K562 (cell line): ENCODE measurements around the gene ZNF260. TPM values are rescaled to one million over a fixed set of nuclear protein-coding genes. Genes with fewer than 3 reads are reported as not detected.

ENCODE experiments used
- ATF1 ChIP-seq, 2 experiments: fragments of 450-650 bp in 1 of 2; IDR thresholded peaks; 2 replicates each; pipeline ENCODE4 v1.6.1; 2016; ENCODE audit warnings: missing compliant biosample characterization in 1 of 2, missing genetic modification characterization in 1 of 2
- BCOR ChIP-seq: fragments of 450-650 bp; IDR thresholded peaks from 2 replicates; pipeline ENCODE4 v1.6.1; 2016
- BHLHE40 ChIP-seq: IDR thresholded peaks from 2 replicates; pipeline ENCODE4 v1.6.1; 2011; ENCODE audit warnings: low read length, improper control_type of control experiment
- CBX5 ChIP-seq: IDR thresholded peaks from 2 replicates; pipeline ENCODE4 v1.6.1; 2014; ENCODE audit warnings: low read depth, borderline replicate concordance
- CREB3L1 ChIP-seq: fragments of 450-650 bp; IDR thresholded peaks from 2 replicates; pipeline ENCODE4 v1.6.1; 2014; ENCODE audit warnings: low read depth, mild to moderate bottlenecking, moderate library complexity, borderline replicate concordance
- CSDE1 ChIP-seq, 2 experiments: fragments of 450-650 bp; IDR thresholded peaks; 2 replicates each; pipeline ENCODE4 v1.6.1; 2016; ENCODE audit warnings: mild to moderate bottlenecking in 1 of 2
- E2F3 ChIP-seq: fragments of 250-450 bp; sonication (Bioruptor Pico); IDR thresholded peaks from 2 replicates; pipeline ENCODE4 v1.4.0; 2020; ENCODE audit warnings: mild to moderate bottlenecking
- EP400 ChIP-seq: fragments of 450-650 bp; IDR thresholded peaks from 2 replicates; pipeline ENCODE4 v1.6.1; 2017; ENCODE audit warnings: antibody characterized with exemption, mild to moderate bottlenecking, moderate library complexity
- FOXJ3 ChIP-seq: sonication (generic); formaldehyde crosslinking; IDR thresholded peaks from 2 replicates; pipeline ENCODE4 v1.4.0; 2020; ENCODE audit warnings: mild to moderate bottlenecking, missing genetic modification reagents
- HMBOX1 ChIP-seq: sonication (generic); IDR thresholded peaks from 2 replicates; pipeline ENCODE4 v1.6.1; 2016
- HMGN3 ChIP-seq: IDR thresholded peaks from 2 replicates; pipeline ENCODE4 v1.6.1; 2011; ENCODE audit warnings: borderline replicate concordance, low read depth, mild to moderate bottlenecking, mixed read lengths, low read length; ENCODE audit not compliant: insufficient read length; ENCODE audit errors: extremely low read depth
- HNRNPK ChIP-seq: fragments of 200-400 bp; formaldehyde crosslinking; IDR thresholded peaks from one replicate; pipeline ENCODE4 v1.6.1; 2018; ENCODE audit warnings: mild to moderate bottlenecking, low read depth, low read length; ENCODE audit not compliant: poor library complexity, severe bottlenecking
- HOXB6 ChIP-seq: fragments of 250-450 bp; sonication (Bioruptor Pico); IDR thresholded peaks from 2 replicates; pipeline ENCODE4 v1.5.1; 2022; ENCODE audit warnings: mild to moderate bottlenecking, borderline replicate concordance
- KAT7 ChIP-seq: sonication (generic); formaldehyde crosslinking; IDR thresholded peaks from 2 replicates; pipeline ENCODE4 v1.8.0; 2022; ENCODE audit warnings: missing genetic modification reagents, mild to moderate bottlenecking, borderline replicate concordance
- KDM4B ChIP-seq, 2 experiments: fragments of 450-650 bp in 1 of 2; sonication (generic) in 1 of 2; IDR thresholded peaks; 2 replicates each; pipeline ENCODE4 v1.6.1; 2016 to 2017; ENCODE audit warnings: borderline replicate concordance in 2 of 2, antibody characterized with exemption in 1 of 2, low read depth in 1 of 2, mild to moderate bottlenecking in 1 of 2
- MTA2 ChIP-seq: fragments of 450-650 bp; IDR thresholded peaks from 2 replicates; pipeline ENCODE4 v1.6.1; 2016; ENCODE audit warnings: low read depth
- PCBP2 ChIP-seq: fragments of 200-400 bp; formaldehyde crosslinking; IDR thresholded peaks from 2 replicates; pipeline ENCODE4 v1.6.1; 2018; ENCODE audit warnings: low read length, low read depth, mild to moderate bottlenecking, moderate library complexity; ENCODE audit not compliant: poor library complexity, severe bottlenecking
- PHTF2 ChIP-seq: fragments of 250-450 bp; sonication (Bioruptor Pico); IDR thresholded peaks from 2 replicates; pipeline ENCODE4 v1.5.0; 2021; ENCODE audit warnings: mild to moderate bottlenecking
- POLR2G ChIP-seq: fragments of 200-400 bp; formaldehyde crosslinking; IDR thresholded peaks from 2 replicates; pipeline ENCODE4 v1.6.1; 2017; ENCODE audit warnings: low read depth, mild to moderate bottlenecking, antibody characterized with exemption, low read length, moderate library complexity
- POLR3A ChIP-seq: IDR thresholded peaks from 2 replicates; pipeline ENCODE4 v1.6.1; 2011; ENCODE audit warnings: borderline replicate concordance, mild to moderate bottlenecking, moderate library complexity; ENCODE audit not compliant: insufficient read length, insufficient read depth; ENCODE audit errors: extremely low read depth
- ZBTB34 ChIP-seq: fragments of 250-450 bp; sonication (Bioruptor Pico); IDR thresholded peaks from 2 replicates; pipeline ENCODE4 v1.8.0; 2021; ENCODE audit warnings: mild to moderate bottlenecking, moderate library complexity
- ZNF224 ChIP-seq: sonication (generic); formaldehyde crosslinking; IDR thresholded peaks from 2 replicates; pipeline ENCODE4 v1.8.0; 2022; ENCODE audit warnings: mild to moderate bottlenecking, missing genetic modification reagents
- ZNF583 ChIP-seq: fragments of 250-450 bp; sonication (Bioruptor Pico); IDR thresholded peaks from 2 replicates; pipeline ENCODE4 v1.4.0; 2020
- ZNF668 ChIP-seq: fragments of 250-450 bp; sonication (Bioruptor Pico); IDR thresholded peaks from 2 replicates; pipeline ENCODE4 v1.8.0; 2022; ENCODE audit warnings: mild to moderate bottlenecking, inconsistent platforms
- polyA plus RNA-seq, 8 experiments: library from polyadenylated mRNA; depleted of rRNA in 4 of 8; stranded (reverse) in 5 of 8; unstranded in 3 of 8; fragments of >200 nt; fragmentation: Nextera tagmentation in 2 of 8; fragmentation: Illumina TruSeq in 1 of 8; extraction: Ambion mirVana in 2 of 8; extraction: Trizol in 1 of 8; gene quantifications; 2 replicates each; pipeline versions ENCODE4 v1.2.1 to v1.2.3, GENCODE V29; 2011 to 2014; ENCODE audit warnings: inconsistent platforms in 1 of 8, missing spikeins in 1 of 8
- total RNA-seq, 7 experiments: library from RNA; depleted of rRNA in 6 of 7; stranded (reverse); fragments of >200 nt in 6 of 7; fragmentation: Illumina TruSeq in 2 of 7; extraction: Trizol in 2 of 7; gene quantifications; 2 replicates each; pipeline versions ENCODE4 v1.2.1 to v1.2.3, GENCODE V29; 2011 to 2021; ENCODE audit warnings: low replicate concordance in 1 of 7

The ZNF260 gene
- total and polyA plus RNA-seq, 9 of the 15 experiments (the other 6 are each of a cell fraction or from before 2014, with no cell fraction given) = 2.6 to 16.6 (median 5.8) TPM

GRCh38 chr19:36573020-36573894 lies 45.2 kb upstream of the ZNF260 start, which contains the start of gene ZNF529 (continued):
- no peak for TF ChIP-seq PHTF2 (CRISPR knock-in tag)
- TF ChIP-seq HNRNPK = no peak
- no peak for TF ChIP-seq CSDE1 (IDR thresholded peaks at IDR 0.05)
- TF ChIP-seq FOXJ3 (CRISPR knock-in tag) = no peak
- TF ChIP-seq HOXB6 (CRISPR knock-in tag) = no peak
- TF ChIP-seq ZBTB34 (CRISPR knock-in tag) = no peak
- TF ChIP-seq POLR2G = peak; percentile 99
- TF ChIP-seq ZNF583 = no peak
- no peak; the same call in none of the 2 replicates for TF ChIP-seq BCOR
- no peak for TF ChIP-seq ZNF224 (CRISPR knock-in tag)
- peak; percentile 79; the same call in 1 of the 2 replicates for TF ChIP-seq HMBOX1
- no peak for TF ChIP-seq PCBP2
- TF ChIP-seq ZNF668 (CRISPR knock-in tag) = no peak
- TF ChIP-seq ATF1 (CRISPR knock-in tag; IDR thresholded peaks at IDR 0.05) = 0 out of 2 replicates have a peak, but pooled peaks have one; percentile 5
- TF ChIP-seq ATF1 (tag; IDR thresholded peaks at IDR 0.05) = peak; percentile 96
- peak; percentile 63 for TF ChIP-seq HMGN3
- TF ChIP-seq EP400 = peak; percentile 99
- no peak; the same call in 1 of the 2 replicates for TF ChIP-seq BHLHE40
- TF ChIP-seq CREB3L1 = peak; percentile 97
- TF ChIP-seq E2F3 (CRISPR knock-in tag) = 0 out of 2 replicates have a peak, but pooled peaks have one; percentile 13
- peak; percentile 86 for TF ChIP-seq MTA2
- TF ChIP-seq POLR3A = no peak
- TF ChIP-seq KDM4B (IDR thresholded peaks at IDR 0.05; ENCODE audit: borderline replicate concordance in 2 of 2, low read depth in 1 of 2) = peak in 1 of 2 experiments; percentile 74; a peak in 1 of 4 replicates
- TF ChIP-seq CBX5 = no peak
- TF ChIP-seq KAT7 (CRISPR knock-in tag) = no peak
